Right cardiac atrium (tissue), 5 donors: ENCODE measurements around the gene NAA80. TPM values are rescaled to one million over a fixed set of nuclear protein-coding genes. Genes with fewer than 3 reads are reported as not detected.

Experiments used
- ATAC-seq, 2 donors: fragments of 200-7000 bp; cut with Tn5 transposase; one replicate each; pipeline versions ENCODE4 v1.8.0 to v1.9.1; 2020; ENCODE audit warnings: moderate library complexity in 2 of 2, mild to moderate bottlenecking in 1 of 2
- DNase-seq, 3 donors: peaks; one replicate each; pipeline ENCODE4 v3.0.0-alpha.2; 2020
- H3K27ac ChIP-seq: one replicate; pipeline ENCODE4 v1.5.1; 2013; ENCODE audit warnings: mild to moderate bottlenecking, low read length, control low read depth, moderate library complexity
- H3K27me3 ChIP-seq: one replicate; pipeline ENCODE4 v1.6.1; 2013; ENCODE audit not compliant: control insufficient read depth, insufficient read depth
- H3K4me1 ChIP-seq: one replicate; pipeline ENCODE4 v1.6.1; 2013; ENCODE audit warnings: low read length; ENCODE audit not compliant: control insufficient read depth, insufficient read depth
- H3K4me3 ChIP-seq: one replicate; pipeline ENCODE4 v1.5.1; 2013; ENCODE audit warnings: low read length, control low read depth
- H3K9me3 ChIP-seq: one replicate; pipeline ENCODE4 v1.6.1; 2013; ENCODE audit warnings: low read length; ENCODE audit not compliant: control insufficient read depth
- WGBS: extraction: QIAGEN DNeasy Blood & Tissue Kit; methylation state at CpG from one replicate; pipeline ENCODE4 v1.1.7; 2013; 5-methylcytosine and 5-hydroxymethylcytosine counted together
- intact Hi-C, 4 donors: fragments of 100-400 bp; cut with DNase I; formaldehyde crosslinking; loops; one replicate each; pipeline versions ENCODE4 v1.11.0 to v1.14.0; 2022 to 2023
- polyA plus RNA-seq: library from polyadenylated mRNA; stranded (reverse); fragments of 200-250 nt; gene quantifications from one replicate; pipeline ENCODE4 v1.2.3, GENCODE V29; 2013
- total RNA-seq, 4 donors: library from RNA; stranded (reverse); fragmentation: NEBNext Ultra II Directional; extraction: Animal tissue kit (Norgen Biotek cat#: 25700); gene quantifications; one replicate each; pipeline ENCODE4 v1.2.1, GENCODE V29; 2021
- donor health status: healthy with polysubstance abuse.
- donor health status: DM: no; HTN: yes; CAD: no.
- donor health status: DM: no; HTN: no; CAD: no.
- donor health status: DM: no; HTN: yes; CAD: no; lungs with severe emphysema.
- donor health status: DM: yes; HTN: yes; CAD: no.

The NAA80 gene
- total and polyA plus RNA-seq, 5 donors = 8.1 to 11.5 (median 9.0) TPM

DNA sequence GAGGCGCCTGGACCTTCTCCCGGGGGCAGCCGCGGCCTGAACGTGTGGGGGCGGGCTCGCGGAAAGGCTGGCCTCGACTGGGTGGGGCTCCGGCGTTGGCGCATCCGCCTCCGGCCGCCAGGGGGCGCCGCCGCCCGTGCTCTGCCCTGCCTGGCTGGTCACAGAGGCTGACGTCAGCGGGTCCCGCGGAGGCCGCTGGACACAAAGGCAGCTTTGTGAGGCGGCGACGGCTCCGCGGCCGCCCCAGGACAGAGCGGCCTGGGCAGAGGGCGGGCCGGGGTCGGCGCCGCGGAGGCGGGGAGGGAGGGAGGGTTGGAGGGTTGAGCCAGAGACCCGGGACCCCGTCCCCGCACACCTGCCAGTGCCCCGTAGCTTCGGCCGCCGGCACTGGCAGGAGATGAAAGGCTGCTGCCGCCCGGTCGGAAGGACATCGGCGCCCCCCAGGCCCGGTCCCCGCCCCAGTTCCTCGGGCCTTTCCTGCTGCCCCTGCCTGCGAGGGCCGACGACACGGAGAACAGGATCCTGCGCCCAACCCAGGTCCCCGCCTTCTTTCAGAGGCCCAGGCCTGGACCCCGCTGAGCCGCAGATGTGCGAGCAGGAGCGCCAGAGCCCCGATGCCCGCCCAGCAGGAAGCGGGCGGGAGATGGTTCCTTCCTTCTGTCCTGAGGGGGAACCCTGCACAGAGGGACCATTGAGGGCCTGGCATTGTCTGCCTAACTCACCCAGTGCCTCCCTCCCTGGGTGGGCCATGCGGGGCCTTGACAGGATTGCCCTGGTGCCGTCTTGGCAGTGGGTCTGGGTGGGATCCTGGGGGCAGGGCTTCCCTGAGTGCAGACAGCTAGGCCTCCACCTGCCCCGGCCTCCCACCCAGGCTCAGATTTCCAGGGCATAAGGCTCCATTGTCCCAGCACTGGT lies 38.9 kb downstream of the NAA80 start:
- peak; percentile 77 to 87 for ATAC-seq
- peak overlapping the region; percentile 53 for H3K4me3 ChIP-seq
- under 1% methylated on average over 70 of the region's 70 CpGs for WGBS
- H3K9me3 ChIP-seq = no peaks in the 10 kb centered on the region
- intact Hi-C loops = no loop called here
- H3K27ac ChIP-seq = peak overlapping the region; percentile 88
- peaks cover 12% of the 10 kb centered on the region for H3K4me1 ChIP-seq
- DNase-seq = peak; percentile 96 to 99 (median 98)
- no peaks in the 10 kb centered on the region for H3K27me3 ChIP-seq

DNA sequence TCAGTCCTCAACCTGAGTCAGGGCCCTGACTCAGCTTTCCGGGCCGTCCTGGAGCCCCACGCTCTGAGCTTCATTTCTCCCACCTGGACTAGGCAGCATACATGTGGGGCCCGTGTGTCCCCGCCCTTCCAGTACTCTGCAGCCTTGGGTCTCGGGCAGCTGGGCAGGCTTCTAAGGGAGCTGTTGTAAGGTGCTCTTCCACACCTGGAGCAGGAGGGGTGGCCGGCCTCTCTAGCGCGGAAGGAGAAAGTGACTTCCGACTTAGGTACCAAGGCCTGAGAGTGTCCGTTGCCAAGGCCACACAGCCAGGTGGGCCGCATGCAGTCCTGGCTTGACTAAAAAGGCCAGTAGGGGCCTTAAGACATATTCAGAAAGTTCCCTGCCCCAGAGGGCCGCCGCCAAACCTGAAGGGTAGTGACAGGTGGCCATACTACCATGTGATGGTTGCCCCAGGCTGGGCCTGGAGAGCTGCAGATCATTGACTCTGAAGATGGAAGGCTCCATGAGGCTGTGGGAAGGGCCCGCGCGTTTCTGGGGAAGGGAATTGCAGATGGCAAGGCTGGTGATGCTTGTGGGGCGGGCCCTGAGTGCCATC lies 39.7 kb downstream of the NAA80 start:
- DNase-seq (peak in 1 of 3 donors; percentile 30), ATAC-seq (peak in 1 of 2 donors; percentile 0)
- intact Hi-C loops = no loop called here
- H3K4me1 ChIP-seq = peaks cover 10% of the 10 kb centered on the region
- no peaks in the 10 kb centered on the region for H3K9me3 ChIP-seq
- H3K27me3 ChIP-seq = no peaks in the 10 kb centered on the region
- peak overlapping the region; percentile 79 for H3K27ac ChIP-seq
- H3K4me3 ChIP-seq = no peak overlapping the region
- WGBS = 54% methylated on average over 18 of the region's 18 CpGs

DNA sequence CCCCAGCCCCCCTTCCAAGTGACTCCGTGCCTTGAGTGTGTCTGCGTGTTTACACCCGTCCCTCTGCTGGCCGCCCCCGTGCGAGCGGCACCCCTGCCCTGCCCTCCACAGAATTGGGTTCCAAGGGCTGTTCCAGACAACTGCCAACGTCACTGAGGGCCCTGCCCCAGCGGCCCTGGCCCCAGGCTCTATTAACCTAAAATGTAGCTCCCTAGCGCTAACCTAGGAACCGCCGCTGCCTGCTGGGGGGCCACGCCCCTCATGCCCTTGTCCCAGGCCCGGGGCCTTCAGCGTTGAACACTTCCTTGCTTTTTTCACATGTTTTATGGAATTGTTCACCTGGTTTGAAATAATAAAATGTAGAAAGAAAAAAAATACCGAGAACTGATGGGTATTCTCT lies 40.2 kb downstream of the NAA80 start:
- 80% methylated on average over 16 of the region's 16 CpGs for WGBS
- H3K4me3 ChIP-seq = no peak overlapping the region
- no peak for ATAC-seq
- intact Hi-C loops = no loop called here
- H3K4me1 ChIP-seq = peaks cover 13% of the 10 kb centered on the region
- DNase-seq = peak in 1 of 3 donors; percentile 63
- H3K9me3 ChIP-seq = no peaks in the 10 kb centered on the region
- no peaks in the 10 kb centered on the region for H3K27me3 ChIP-seq
- no peak overlapping the region for H3K27ac ChIP-seq

DNA sequence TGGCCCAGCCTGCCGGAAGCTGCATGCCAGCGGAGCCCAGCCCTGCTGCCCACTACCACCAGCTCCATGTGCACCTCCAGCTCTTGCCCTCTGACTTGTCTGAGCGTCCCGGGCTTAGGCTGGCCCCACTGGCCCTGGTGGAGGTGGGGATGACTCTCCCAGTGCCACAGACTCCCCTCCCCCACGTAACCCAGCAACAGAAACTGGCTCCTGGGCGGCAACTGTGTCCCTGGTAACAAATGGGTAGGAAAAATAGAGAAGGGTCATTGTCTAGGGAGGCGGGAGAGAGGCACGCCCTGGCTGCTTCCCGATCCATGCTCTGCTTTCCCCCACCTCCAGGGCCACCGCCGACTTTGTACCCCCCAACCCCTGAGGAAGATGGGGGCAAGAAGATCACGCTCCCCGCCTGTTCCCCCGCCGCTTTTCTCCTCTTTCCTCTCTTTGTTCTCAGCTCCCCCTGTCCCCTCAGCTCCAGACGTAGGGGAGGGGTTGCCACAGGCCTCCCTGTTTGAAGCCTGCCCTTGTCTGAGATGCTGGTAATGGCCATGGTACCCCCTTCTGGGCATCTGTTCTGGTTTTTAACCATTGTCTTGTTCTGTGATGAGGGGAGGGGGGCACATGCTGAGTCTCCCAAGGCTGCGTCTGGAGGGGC lies 41.0 kb downstream of the NAA80 start:
- intact Hi-C loops = no loop called here
- Histone ChIP-seq H3K4me3 (no peak overlapping the region), H3K27ac (peak overlapping the region; percentile 22), H3K4me1 (peaks cover 14% of the 10 kb centered on the region), H3K27me3 (no peaks in the 10 kb centered on the region), H3K9me3 (no peaks in the 10 kb centered on the region)
- DNase-seq = no peak
- ATAC-seq = no peak
- 81% methylated on average over 17 of the region's 17 CpGs for WGBS

DNA sequence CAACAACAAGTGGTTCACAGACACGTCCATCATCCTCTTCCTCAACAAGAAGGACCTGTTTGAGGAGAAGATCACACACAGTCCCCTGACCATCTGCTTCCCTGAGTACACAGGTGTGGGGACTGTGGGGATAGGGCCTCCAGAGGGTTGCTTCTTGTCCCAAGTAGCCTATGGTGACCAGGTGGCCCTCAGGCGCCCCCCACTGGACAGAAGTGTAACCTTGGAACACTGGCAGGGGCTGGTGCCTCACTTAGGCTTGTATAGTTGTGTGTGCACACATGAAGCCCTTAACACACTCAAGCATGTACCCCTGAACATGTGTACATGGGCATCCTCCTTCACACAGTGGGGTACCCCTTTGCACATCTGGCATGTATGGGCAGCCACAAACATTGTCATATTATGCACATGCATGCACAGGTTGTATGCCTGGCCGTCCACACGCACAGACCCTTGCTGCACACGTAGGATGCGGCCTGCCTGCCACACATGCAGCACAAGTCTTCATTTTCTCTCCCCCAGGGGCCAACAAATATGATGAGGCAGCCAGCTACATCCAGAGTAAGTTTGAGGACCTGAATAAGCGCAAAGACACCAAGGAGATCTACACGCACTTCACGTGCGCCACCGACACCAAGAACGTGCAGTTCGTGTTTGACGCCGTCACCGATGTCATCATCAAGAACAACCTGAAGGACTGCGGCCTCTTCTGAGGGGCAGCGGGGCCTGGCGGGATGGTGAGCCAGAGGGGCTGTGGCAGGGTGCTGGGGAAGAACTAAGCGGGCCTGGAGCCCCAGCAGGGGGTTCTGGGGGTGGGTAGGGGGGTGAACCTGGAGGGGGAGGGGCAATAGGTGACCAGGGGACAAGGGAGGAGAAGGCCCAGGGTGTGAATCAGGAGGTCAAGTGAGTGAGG lies 42.0 kb downstream of the NAA80 start:
- intact Hi-C loops = no loop called here
- ATAC-seq = no peak
- no peaks in the 10 kb centered on the region for H3K9me3 ChIP-seq
- WGBS = 87% methylated on average over 20 of the region's 20 CpGs
- no peak overlapping the region for H3K27ac ChIP-seq
- no peak overlapping the region for H3K4me3 ChIP-seq
- peak in 1 of 3 donors; percentile 74 for DNase-seq
- no peaks in the 10 kb centered on the region for H3K27me3 ChIP-seq
- peaks cover 14% of the 10 kb centered on the region for H3K4me1 ChIP-seq

DNA sequence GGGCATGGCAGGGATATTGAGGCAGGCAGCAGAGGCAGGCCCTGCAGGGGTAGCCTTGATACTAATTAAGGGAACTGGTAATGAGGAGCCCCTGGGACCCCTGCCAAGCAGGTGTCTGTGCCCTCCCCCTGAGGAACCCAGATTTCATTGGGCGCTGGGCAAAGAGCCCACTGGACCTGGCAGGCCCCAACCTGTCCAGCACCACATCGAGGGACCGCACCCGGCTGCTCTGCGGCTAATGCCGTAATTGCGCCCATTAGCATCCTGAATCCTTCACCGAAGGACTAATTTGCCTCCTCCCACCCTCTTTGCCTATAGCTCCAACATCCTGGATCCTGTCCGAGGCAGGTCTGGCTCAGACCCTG lies 44.0 kb downstream of the NAA80 start:
- peaks cover 17% of the 10 kb centered on the region for H3K4me1 ChIP-seq
- no peak for DNase-seq
- intact Hi-C loops = no loop called here
- ATAC-seq = no peak
- no peaks in the 10 kb centered on the region for H3K27me3 ChIP-seq
- 78% methylated on average over 9 of the region's 9 CpGs for WGBS
- no peak overlapping the region for H3K4me3 ChIP-seq
- peak overlapping the region; percentile 72 for H3K27ac ChIP-seq
- H3K9me3 ChIP-seq = no peaks in the 10 kb centered on the region

DNA sequence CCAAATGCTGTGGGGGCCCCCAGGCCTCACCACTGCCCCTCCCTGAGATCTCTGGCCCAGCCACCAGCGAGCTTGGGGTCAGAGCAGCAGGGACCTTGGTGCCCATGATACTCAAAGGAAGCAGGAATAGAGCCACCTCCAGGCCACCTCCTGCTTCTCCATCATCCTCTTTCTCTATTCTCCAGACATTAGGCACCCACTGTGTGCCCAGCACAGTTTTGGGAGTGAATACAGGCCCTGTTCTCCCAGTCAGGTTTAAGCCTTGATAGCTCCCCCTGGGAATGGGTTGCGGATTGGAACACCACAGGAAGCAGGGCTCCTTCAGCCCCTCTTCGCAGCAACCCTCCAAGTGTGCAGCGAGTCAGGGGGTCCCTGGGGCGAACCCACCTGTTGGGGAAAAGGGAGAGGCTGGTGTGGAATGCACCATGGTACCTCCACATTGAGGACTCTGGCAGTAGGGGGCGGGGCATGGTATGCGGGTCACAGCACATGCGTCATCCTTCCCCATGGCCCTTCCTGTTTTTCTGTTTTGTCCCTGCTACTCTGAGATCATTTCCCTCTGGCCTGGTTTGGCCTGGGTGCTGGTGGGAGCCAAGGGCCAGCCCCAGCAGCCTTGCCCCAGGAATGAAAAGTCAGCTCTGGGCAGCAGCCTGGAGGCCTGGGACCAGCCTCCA lies 44.5 kb downstream of the NAA80 start:
- peaks cover 21% of the 10 kb centered on the region for H3K4me1 ChIP-seq
- 61% methylated on average over 8 of the region's 8 CpGs for whole genome bisulfite sequencing
- H3K9me3 ChIP-seq = no peaks in the 10 kb centered on the region
- intact Hi-C loops = no loop called here
- H3K27ac ChIP-seq = peak overlapping the region; percentile 88
- ATAC-seq (peak; percentile 47 to 73), DNase-seq (peak; percentile 78 to 91 (median 87))
- no peaks in the 10 kb centered on the region for H3K27me3 ChIP-seq
- no peak overlapping the region for H3K4me3 ChIP-seq

DNA sequence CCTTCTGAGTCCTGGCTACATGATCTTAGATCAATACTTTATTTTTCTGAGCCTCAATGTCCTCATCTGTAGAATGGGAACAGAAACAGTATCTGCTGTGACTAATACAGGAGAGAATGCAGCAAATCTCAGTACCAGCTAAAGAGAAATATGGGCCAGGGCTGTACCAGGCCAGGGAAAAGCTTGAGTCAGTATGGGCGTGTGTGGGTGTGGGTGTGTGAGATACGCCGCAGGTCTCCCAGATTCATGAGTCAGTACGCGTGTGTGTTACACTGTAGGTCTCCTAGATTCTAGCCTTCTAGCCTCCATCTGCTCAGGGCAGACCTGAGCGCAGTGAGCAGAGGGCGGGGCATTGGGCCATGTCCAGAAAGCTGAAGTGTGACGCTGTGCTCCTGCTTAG lies 48.0 kb downstream of the NAA80 start:
- ATAC-seq (peak in 1 of 2 donors; percentile 27), DNase-seq (peak in 1 of 3 donors; percentile 64)
- Histone ChIP-seq H3K9me3 (no peaks in the 10 kb centered on the region), H3K4me3 (no peak overlapping the region), H3K4me1 (peaks cover 39% of the 10 kb centered on the region), H3K27me3 (no peaks in the 10 kb centered on the region), H3K27ac (no peak overlapping the region)
- intact Hi-C loops = no loop called here
- WGBS = 68% methylated on average over 8 of the region's 8 CpGs

DNA sequence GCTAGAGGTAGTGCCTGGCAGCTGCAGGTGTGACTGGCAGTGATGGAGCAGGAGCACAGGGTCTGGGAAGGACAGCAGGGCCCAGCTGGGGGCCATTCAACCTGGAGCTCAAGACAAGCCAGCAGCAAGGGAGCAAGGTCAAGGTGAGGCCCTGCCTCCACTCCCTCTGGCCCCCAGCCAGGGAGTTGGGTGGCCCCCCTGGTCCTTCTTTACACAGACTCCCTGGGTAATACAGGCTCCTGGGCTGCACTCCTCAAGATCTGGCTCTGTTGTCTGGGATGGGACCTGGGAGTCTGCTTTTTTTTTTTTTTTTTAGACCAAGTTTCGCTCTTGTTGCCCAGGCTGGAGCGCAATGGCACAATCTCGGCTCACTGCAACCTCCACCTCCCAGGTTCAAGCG lies 48.7 kb downstream of the NAA80 start:
- Histone ChIP-seq H3K27me3 (no peaks in the 10 kb centered on the region), H3K4me1 (peaks cover 42% of the 10 kb centered on the region), H3K27ac (peak overlapping the region; percentile 22), H3K4me3 (no peak overlapping the region), H3K9me3 (no peaks in the 10 kb centered on the region)
- DNase-seq = peak in 1 of 3 donors; percentile 63
- intact Hi-C loops = no loop called here
- ATAC-seq = no peak
- 89% methylated on average over 4 of the region's 4 CpGs for WGBS

DNA sequence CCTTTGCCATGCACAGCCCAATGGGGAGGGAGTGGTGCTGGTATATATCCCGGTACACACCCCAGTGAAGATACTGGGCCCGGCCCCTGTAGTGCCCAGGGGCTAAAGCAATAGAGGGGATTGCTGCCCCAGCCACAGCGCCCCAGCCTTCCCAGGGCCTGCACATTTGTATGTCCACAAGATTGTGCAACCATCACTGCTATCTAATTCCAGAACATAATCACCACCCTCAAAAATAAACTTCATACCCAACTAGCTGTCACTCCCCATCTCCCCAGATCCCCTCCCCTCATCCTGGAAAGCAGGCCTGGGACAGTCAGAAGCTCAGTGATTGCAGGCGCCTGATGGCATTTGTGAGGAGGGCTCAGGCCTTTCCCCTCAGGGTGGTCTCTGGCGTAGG lies 49.7 kb downstream of the NAA80 start:
- Histone ChIP-seq H3K27ac (peak overlapping the region; percentile 88), H3K4me1 (peaks cover 47% of the 10 kb centered on the region), H3K27me3 (no peaks in the 10 kb centered on the region), H3K4me3 (no peak overlapping the region), H3K9me3 (no peaks in the 10 kb centered on the region)
- no peak for DNase-seq
- 72% methylated on average over 5 of the region's 5 CpGs for WGBS
- intact Hi-C loops = no loop called here
- ATAC-seq = no peak
